Measurements from ENCODE around the gene LTB.
"Not testable (repeated sequence)": the region's sequence is repeated elsewhere in the genome, so short reads cannot be mapped to it uniquely, and the experiment has no call there.

LTB gene

DNA sequence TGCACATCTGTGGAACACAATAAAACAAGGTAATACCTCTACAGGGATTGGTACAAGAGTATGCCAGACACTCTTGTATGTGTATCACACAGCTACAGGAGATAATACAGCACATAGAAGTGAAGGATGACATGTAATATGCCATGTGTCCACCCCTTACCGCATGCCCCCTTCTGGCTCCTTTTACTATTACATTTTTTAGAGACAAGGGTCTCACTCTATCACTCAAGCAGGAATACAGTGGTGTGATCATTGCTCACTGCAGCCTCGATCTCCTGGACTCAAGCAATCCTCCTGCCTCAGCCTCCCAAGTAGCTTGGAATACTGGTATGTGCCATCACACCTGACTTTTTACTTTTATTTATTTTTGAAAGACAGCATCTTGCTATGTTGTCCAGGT is 14.8 kb upstream of the LTB start:
- Histone ChIP-seq H2BK5ac (ENCODE audit: low read length) (no peak overlapping the region), H3K79me2 (ENCODE audit: control insufficient read depth, insufficient read depth, low read length) (no peaks in the 10 kb centered on the region), H3K4me3 (ENCODE audit: low read length) (no peak overlapping the region), H4K5ac (ENCODE audit: low read length) (no peak overlapping the region), H3K79me1 (ENCODE audit: low read length) (no peaks in the 10 kb centered on the region), H3K18ac (ENCODE audit: low read length) (no peak overlapping the region), H3K4me2 (ENCODE audit: low read length) (no peak overlapping the region), H3K9ac (ENCODE audit: low read length) (no peak overlapping the region), H2BK120ac (ENCODE audit: low read depth, low read length) (no peak overlapping the region), H2AK5ac (ENCODE audit: low read length) (no peak overlapping the region), H3K4ac (ENCODE audit: low read depth, low read length) (no peak overlapping the region), H3K27ac (ENCODE audit: low read depth, low read length) (no peak overlapping the region), H3K36me3 (ENCODE audit: control insufficient read depth, insufficient read depth, low read length) (no peaks in the 10 kb centered on the region), H4K8ac (ENCODE audit: low read depth, low read length) (no peak overlapping the region), H3K23ac (ENCODE audit: low read length) (no peak overlapping the region), H3K4me1 (ENCODE audit: control insufficient read depth, low read depth, low read length) (no peaks in the 10 kb centered on the region), H2BK15ac (replicated peaks; ENCODE audit: low read depth) (no peak overlapping the region), H3K56ac (ENCODE audit: low read length) (no peak overlapping the region), H3K27me3 (ENCODE audit: insufficient read depth, low read length, poor library complexity) (no peaks in the 10 kb centered on the region)
- WGBS (ENCODE audit: extremely low coverage, insufficient coverage, low lambda C conversion rate), result no CpG with 5 or more reads among the region's 2 CpGs
- DNase-seq, result no peak

DNA sequence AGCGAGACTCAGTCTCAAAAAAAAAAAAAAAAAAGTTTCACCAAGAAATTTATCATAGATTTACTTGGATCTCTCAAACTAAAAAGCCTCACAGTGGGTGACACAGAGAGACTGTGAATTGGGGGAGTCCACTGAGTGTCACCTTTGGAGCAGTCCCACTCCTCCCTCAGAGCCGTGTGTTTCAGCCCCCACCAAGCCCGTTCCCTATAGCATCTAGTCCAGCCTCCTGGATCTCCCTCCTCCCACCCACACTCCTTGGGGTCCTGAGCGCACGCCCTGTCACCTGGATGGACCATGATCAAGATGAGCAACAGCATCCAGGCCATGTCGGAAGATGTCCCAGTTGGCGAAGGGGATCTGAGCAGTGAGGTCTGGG is 10.2 kb upstream of the LTB start:
- no peak overlapping the region for H3K4me3 ChIP-seq (ENCODE audit: low read length)
- H2AK5ac ChIP-seq (ENCODE audit: low read length), result no peak overlapping the region
- H2BK15ac ChIP-seq (replicated peaks; ENCODE audit: low read depth), result no peak overlapping the region
- no peak overlapping the region for H2BK120ac ChIP-seq (ENCODE audit: low read depth, low read length)
- H3K36me3 ChIP-seq (ENCODE audit: control insufficient read depth, insufficient read depth, low read length), result no peaks in the 10 kb centered on the region
- H3K79me2 ChIP-seq (ENCODE audit: control insufficient read depth, insufficient read depth, low read length), result no peaks in the 10 kb centered on the region
- no peak overlapping the region for H4K8ac ChIP-seq (ENCODE audit: low read depth, low read length)
- no peak overlapping the region for H3K18ac ChIP-seq (ENCODE audit: low read length)
- no peak overlapping the region for H3K4ac ChIP-seq (ENCODE audit: low read depth, low read length)
- H3K79me1 ChIP-seq (ENCODE audit: low read length), result no peaks in the 10 kb centered on the region
- no peak for DNase-seq
- no peak overlapping the region for H3K56ac ChIP-seq (ENCODE audit: low read length)
- no peak overlapping the region for H3K4me2 ChIP-seq (ENCODE audit: low read length)
- no peak overlapping the region for H3K23ac ChIP-seq (ENCODE audit: low read length)
- no peak overlapping the region for H3K9ac ChIP-seq (ENCODE audit: low read length)
- WGBS (ENCODE audit: extremely low coverage, insufficient coverage, low lambda C conversion rate), result no CpG with 5 or more reads among the region's 7 CpGs
- no peak overlapping the region for H3K27ac ChIP-seq (ENCODE audit: low read depth, low read length)
- H4K5ac ChIP-seq (ENCODE audit: low read length), result no peak overlapping the region
- no peak overlapping the region for H2BK5ac ChIP-seq (ENCODE audit: low read length)
- H3K4me1 ChIP-seq (ENCODE audit: control insufficient read depth, low read depth, low read length), result no peaks in the 10 kb centered on the region
- H3K27me3 ChIP-seq (ENCODE audit: insufficient read depth, low read length, poor library complexity), result no peaks in the 10 kb centered on the region

- not testable (repeated sequence) for H3K79me1 ChIP-seq (ENCODE audit: low read length); H3K36me3 ChIP-seq (ENCODE audit: control insufficient read depth, insufficient read depth, low read length); H3K18ac ChIP-seq (ENCODE audit: low read length); H2BK120ac ChIP-seq (ENCODE audit: low read depth, low read length); H3K23ac ChIP-seq (ENCODE audit: low read length); H2BK5ac ChIP-seq (ENCODE audit: low read length); H3K4me2 ChIP-seq (ENCODE audit: low read length); H2AK5ac ChIP-seq (ENCODE audit: low read length); H4K5ac ChIP-seq (ENCODE audit: low read length); H3K27ac ChIP-seq (ENCODE audit: low read depth, low read length); H3K4ac ChIP-seq (ENCODE audit: low read depth, low read length); DNase-seq; H3K27me3 ChIP-seq (ENCODE audit: insufficient read depth, low read length, poor library complexity); H2BK15ac ChIP-seq (replicated peaks; ENCODE audit: low read depth); H4K8ac ChIP-seq (ENCODE audit: low read depth, low read length); H3K9ac ChIP-seq (ENCODE audit: low read length); H3K79me2 ChIP-seq (ENCODE audit: control insufficient read depth, insufficient read depth, low read length); H3K4me1 ChIP-seq (ENCODE audit: control insufficient read depth, low read depth, low read length); H3K56ac ChIP-seq (ENCODE audit: low read length); H3K4me3 ChIP-seq (ENCODE audit: low read length)
- WGBS (ENCODE audit: extremely low coverage, insufficient coverage, low lambda C conversion rate), result no CpG with 5 or more reads among the region's 5 CpGs
Observed at GRCh38 chr6:31590691-31591090, 8.5 kb upstream of the LTB start.

DNA sequence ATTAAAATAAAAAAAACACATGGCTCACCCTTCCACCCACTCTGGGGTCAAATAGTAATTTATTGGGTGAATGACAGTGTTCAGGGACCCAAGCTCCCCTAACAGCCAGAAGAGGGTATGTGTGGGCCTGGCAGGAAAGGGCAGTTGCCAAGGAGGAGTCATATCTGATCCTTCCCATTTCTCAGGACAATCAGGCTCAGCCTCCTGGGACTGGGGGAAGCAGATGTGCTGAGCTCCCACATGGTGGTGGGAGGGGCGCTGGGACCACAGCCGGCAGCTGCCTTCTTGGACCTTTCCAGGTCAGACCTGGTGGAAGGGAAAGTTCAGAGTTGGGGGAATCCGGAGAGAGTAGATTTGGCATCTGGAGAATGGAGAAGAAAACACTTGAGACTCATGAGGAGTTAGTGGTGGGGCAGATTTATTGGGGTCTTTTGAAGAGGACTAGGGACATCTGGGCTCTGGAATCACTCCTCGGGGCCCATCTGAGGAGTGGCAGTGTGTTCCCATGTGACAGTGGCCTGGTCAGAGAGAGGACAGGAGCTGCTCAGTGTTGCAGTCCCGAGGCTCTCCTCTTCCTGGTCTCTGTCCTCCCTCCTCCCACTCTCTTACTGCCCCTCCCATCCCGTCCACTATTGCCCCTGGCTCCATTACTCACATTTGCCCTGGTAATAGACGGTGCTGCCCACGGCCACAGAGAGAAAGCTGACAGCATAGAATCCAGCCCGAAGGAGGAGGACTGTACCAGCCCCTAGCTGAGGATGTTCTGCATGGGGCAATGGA is 6.8 kb upstream of the LTB start:
- no peaks in the 10 kb centered on the region for H3K27me3 ChIP-seq (ENCODE audit: insufficient read depth, low read length, poor library complexity)
- DNase-seq, result no peak
- H3K9ac ChIP-seq (ENCODE audit: low read length), result no peak overlapping the region
- no peak overlapping the region for H2BK15ac ChIP-seq (replicated peaks; ENCODE audit: low read depth)
- no peaks in the 10 kb centered on the region for H3K79me1 ChIP-seq (ENCODE audit: low read length)
- no peak overlapping the region for H3K27ac ChIP-seq (ENCODE audit: low read depth, low read length)
- no peaks in the 10 kb centered on the region for H3K4me1 ChIP-seq (ENCODE audit: control insufficient read depth, low read depth, low read length)
- H3K4me3 ChIP-seq (ENCODE audit: low read length), result no peak overlapping the region
- H3K56ac ChIP-seq (ENCODE audit: low read length), result no peak overlapping the region
- H3K4me2 ChIP-seq (ENCODE audit: low read length), result no peak overlapping the region
- no CpG with 5 or more reads among the region's 9 CpGs for WGBS (ENCODE audit: extremely low coverage, insufficient coverage, low lambda C conversion rate)
- H3K79me2 ChIP-seq (ENCODE audit: control insufficient read depth, insufficient read depth, low read length), result no peaks in the 10 kb centered on the region
- H4K5ac ChIP-seq (ENCODE audit: low read length), result no peak overlapping the region
- no peak overlapping the region for H2BK120ac ChIP-seq (ENCODE audit: low read depth, low read length)
- H2AK5ac ChIP-seq (ENCODE audit: low read length), result no peak overlapping the region
- no peak overlapping the region for H3K4ac ChIP-seq (ENCODE audit: low read depth, low read length)
- H3K36me3 ChIP-seq (ENCODE audit: control insufficient read depth, insufficient read depth, low read length), result no peaks in the 10 kb centered on the region
- no peak overlapping the region for H4K8ac ChIP-seq (ENCODE audit: low read depth, low read length)
- no peak overlapping the region for H3K18ac ChIP-seq (ENCODE audit: low read length)
- no peak overlapping the region for H3K23ac ChIP-seq (ENCODE audit: low read length)
- no peak overlapping the region for H2BK5ac ChIP-seq (ENCODE audit: low read length)

- H3K36me3 ChIP-seq (ENCODE audit: control insufficient read depth, insufficient read depth, low read length), result no peaks in the 10 kb centered on the region
- no peaks in the 10 kb centered on the region for H3K27me3 ChIP-seq (ENCODE audit: insufficient read depth, low read length, poor library complexity)
- no peak overlapping the region for H2AK5ac ChIP-seq (ENCODE audit: low read length)
- H3K27ac ChIP-seq (ENCODE audit: low read depth, low read length), result no peak overlapping the region
- WGBS (ENCODE audit: extremely low coverage, insufficient coverage, low lambda C conversion rate), result no CpG with 5 or more reads among the region's 12 CpGs
- no peak overlapping the region for H4K5ac ChIP-seq (ENCODE audit: low read length)
- no peak overlapping the region for H2BK120ac ChIP-seq (ENCODE audit: low read depth, low read length)
- no peak overlapping the region for H3K18ac ChIP-seq (ENCODE audit: low read length)
- H3K4me1 ChIP-seq (ENCODE audit: control insufficient read depth, low read depth, low read length), result no peaks in the 10 kb centered on the region
- H2BK5ac ChIP-seq (ENCODE audit: low read length), result no peak overlapping the region
- H2BK15ac ChIP-seq (replicated peaks; ENCODE audit: low read depth), result no peak overlapping the region
- no peak for DNase-seq
- H3K9ac ChIP-seq (ENCODE audit: low read length), result no peak overlapping the region
- no peak overlapping the region for H3K4me3 ChIP-seq (ENCODE audit: low read length)
- H3K4me2 ChIP-seq (ENCODE audit: low read length), result no peak overlapping the region
- no peaks in the 10 kb centered on the region for H3K79me1 ChIP-seq (ENCODE audit: low read length)
- no peak overlapping the region for H3K4ac ChIP-seq (ENCODE audit: low read depth, low read length)
- no peak overlapping the region for H3K56ac ChIP-seq (ENCODE audit: low read length)
- H3K23ac ChIP-seq (ENCODE audit: low read length), result peak overlapping the region; percentile 80
- H4K8ac ChIP-seq (ENCODE audit: low read depth, low read length), result no peak overlapping the region
- H3K79me2 ChIP-seq (ENCODE audit: control insufficient read depth, insufficient read depth, low read length), result no peaks in the 10 kb centered on the region
Observed at GRCh38 chr6:31587791-31588777, 5.9 kb upstream of the LTB start.

Measured in mesendoderm (in vitro differentiated cells).